HG02973 (cell line): ENCODE results near the gene CDS2.

Experiments used
- ATAC-seq: cut with Tn5 transposase; IDR thresholded peaks from one replicate; pipeline ENCODE4 v1.9.1; 2021; ENCODE audit warnings: moderate library complexity; ENCODE audit not compliant: unreplicated experiment

CDS2 gene

GRCh38 chr20:5178046-5178445 lies 51.2 kb downstream of the CDS2 start:
- no peak for ATAC-seq

- ATAC-seq, result no peak
These were observed 53.6 kb downstream of the CDS2 start for GRCh38 chr20:5180421-5180820.

- no peak for ATAC-seq
These were observed 54.1 kb downstream of the CDS2 start for GRCh38 chr20:5180933-5181332.

- ATAC-seq, result no peak
These were observed 54.7 kb downstream of the CDS2 start for GRCh38 chr20:5181492-5181891.

- no peak for ATAC-seq
These were observed 55.1 kb downstream of the CDS2 start for GRCh38 chr20:5181958-5182357.

- ATAC-seq, result no peak
These were observed 55.9 kb downstream of the CDS2 start for GRCh38 chr20:5182615-5183254.

- no peak for ATAC-seq
These were observed 57.1 kb downstream of the CDS2 start for GRCh38 chr20:5183731-5184474.

- no peak for ATAC-seq
These were observed 57.9 kb downstream of the CDS2 start for GRCh38 chr20:5184684-5185083.

- no peak for ATAC-seq
These were observed 60.3 kb downstream of the CDS2 start for GRCh38 chr20:5187122-5187521.

GRCh38 chr20:5188736-5189135 lies 61.9 kb downstream of the CDS2 start:
- ATAC-seq, result no peak

GRCh38 chr20:5189917-5190316 lies 63.1 kb downstream of the CDS2 start:
- ATAC-seq, result no peak

GRCh38 chr20:5190444-5190843 lies 63.6 kb downstream of the CDS2 start:
- no peak for ATAC-seq

GRCh38 chr20:5191829-5192569 lies 65.2 kb downstream of the CDS2 start:
- no peak for ATAC-seq

- no peak for ATAC-seq
These were observed 66.0 kb downstream of the CDS2 start for GRCh38 chr20:5192570-5193431.

GRCh38 chr20:5195655-5196054 lies 68.8 kb downstream of the CDS2 start:
- no peak for ATAC-seq

GRCh38 chr20:5196149-5196548 lies 69.3 kb downstream of the CDS2 start:
- ATAC-seq, result no peak

- no peak for ATAC-seq
These were observed 70.5 kb downstream of the CDS2 start for GRCh38 chr20:5197270-5197827.

- ATAC-seq, result no peak
These were observed 71.2 kb downstream of the CDS2 start for GRCh38 chr20:5197847-5198650.

GRCh38 chr20:5198651-5198924 lies 71.8 kb downstream of the CDS2 start:
- no peak for ATAC-seq

GRCh38 chr20:5203380-5203779 lies 76.6 kb downstream of the CDS2 start:
- no peak for ATAC-seq
